SK-N-MC (cell line): ENCODE results near the gene SLC52A3.

Experiments used
- DNase-seq: peaks from one replicate; pipeline ENCODE4 v3.0.0-alpha.2; 2011; ENCODE audit warnings: low read depth, low spot score
- H3K27ac ChIP-seq: fragments of 200-600 bp; sonication (generic); 2 replicates; pipeline ENCODE4 v1.5.1; 2016; ENCODE audit warnings: mixed run types
- H3K36me3 ChIP-seq: fragments of 200-600 bp; sonication (generic); 2 replicates; pipeline ENCODE4 v1.6.1; 2017; ENCODE audit warnings: antibody characterized with exemption, low read length, mixed read lengths; ENCODE audit not compliant: insufficient read depth
- H3K4me3 ChIP-seq: fragments of 200-600 bp; sonication (generic); 2 replicates; pipeline ENCODE4 v1.5.1; 2016
- H3K9ac ChIP-seq: fragments of 200-600 bp; sonication (generic); 2 replicates; pipeline ENCODE4 v1.8.0; 2017; ENCODE audit warnings: mixed run types, mixed read lengths; ENCODE audit not compliant: insufficient read length
- H3K9me3 ChIP-seq: fragments of 200-600 bp; sonication (generic); 2 replicates; pipeline ENCODE4 v1.6.1; 2017; ENCODE audit warnings: low read depth, mild to moderate bottlenecking, antibody characterized with exemption, low read length, moderate library complexity, mixed read lengths
- EZH2 ChIP-seq: fragments of 200-600 bp; sonication (generic); IDR thresholded peaks from one replicate; pipeline ENCODE4 v1.6.1; 2017; ENCODE audit warnings: antibody characterized with exemption
- FOXP2 ChIP-seq: optimal IDR thresholded peaks from 2 replicates; pipeline ENCODE3; 2011; ENCODE audit warnings: mild to moderate bottlenecking, moderate library complexity; ENCODE audit not compliant: insufficient read depth; ENCODE audit errors: extremely low read length, control extremely low read depth
- POLR2AphosphoS5 ChIP-seq: IDR thresholded peaks from 2 replicates; pipeline ENCODE4 v1.6.1; 2012; ENCODE audit warnings: mild to moderate bottlenecking, low read depth, low read length, borderline replicate concordance

SLC52A3 gene

GRCh38 chr20:755941-756340 is 12.4 kb downstream of the SLC52A3 start:
- Histone ChIP-seq H3K9me3 (no peaks in the 10 kb centered on the region), H3K27ac (no peak overlapping the region), H3K4me3 (no peak overlapping the region), H3K9ac (no peak overlapping the region), H3K36me3 (no peaks in the 10 kb centered on the region)
- no peak for DNase-seq
- TF ChIP-seq POLR2AphosphoS5, result no peak
- no peak for TF ChIP-seq FOXP2
- TF ChIP-seq EZH2, result no peak

DNA sequence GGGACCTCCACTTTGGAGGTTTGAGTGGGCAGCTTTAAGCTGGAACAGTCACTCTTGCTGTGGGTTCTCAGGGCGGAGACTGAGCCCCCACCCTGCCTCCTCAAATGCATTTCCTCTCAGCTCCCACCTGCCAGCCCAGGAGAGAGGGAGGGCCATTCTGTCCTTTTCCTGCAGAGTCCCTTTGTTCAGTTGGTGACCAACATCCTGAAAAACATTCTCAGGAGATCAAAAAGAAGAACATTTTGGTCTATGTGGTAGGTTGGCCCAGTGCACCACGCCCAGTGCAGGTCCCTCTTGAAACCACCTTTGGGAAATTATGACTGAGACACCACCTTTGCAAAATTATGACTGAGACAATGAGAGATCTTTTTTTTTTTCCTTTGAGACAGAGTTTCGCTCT is 13.4 kb downstream of the SLC52A3 start:
- Histone ChIP-seq H3K27ac (no peak overlapping the region), H3K9ac (no peak overlapping the region), H3K4me3 (no peak overlapping the region), H3K9me3 (no peaks in the 10 kb centered on the region), H3K36me3 (no peaks in the 10 kb centered on the region)
- TF ChIP-seq FOXP2, result no peak
- DNase-seq, result no peak

- H3K36me3 ChIP-seq, result no peaks in the 10 kb centered on the region
- no peaks in the 10 kb centered on the region for H3K9me3 ChIP-seq
- no peak overlapping the region for H3K4me3 ChIP-seq
- H3K9ac ChIP-seq, result no peak overlapping the region
- no peak overlapping the region for H3K27ac ChIP-seq
- TF ChIP-seq EZH2 (no peak), FOXP2 (no peak), POLR2AphosphoS5 (no peak)
- DNase-seq, result no peak
Observed at GRCh38 chr20:753897-754635, 14.2 kb downstream of the SLC52A3 start.

DNA sequence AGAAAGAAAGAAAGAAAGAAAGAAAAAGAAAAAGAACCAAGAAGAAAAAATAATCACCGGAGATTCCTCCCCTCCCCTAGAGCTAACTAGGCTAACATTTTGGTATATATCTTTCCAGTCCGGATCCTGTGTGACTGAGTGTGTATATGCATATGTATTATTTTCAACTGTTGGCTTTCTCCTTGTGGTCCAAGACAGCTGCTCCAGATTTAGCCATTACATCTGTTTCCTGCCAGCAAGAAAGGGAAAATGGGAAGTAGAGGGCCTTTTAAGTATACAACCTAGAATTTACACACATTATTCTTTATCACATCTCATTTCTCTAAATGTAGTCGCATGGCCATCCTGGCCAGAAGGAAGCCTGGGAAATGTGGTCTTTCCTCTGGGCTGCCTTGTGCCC is 15.2 kb downstream of the SLC52A3 start:
- Histone ChIP-seq H3K27ac (no peak overlapping the region), H3K9me3 (no peaks in the 10 kb centered on the region), H3K36me3 (no peaks in the 10 kb centered on the region), H3K4me3 (no peak overlapping the region), H3K9ac (no peak overlapping the region)
- no peak for DNase-seq
- TF ChIP-seq FOXP2 (no peak), POLR2AphosphoS5 (no peak), EZH2 (no peak)

GRCh38 chr20:752291-752690 is 16.0 kb downstream of the SLC52A3 start:
- TF ChIP-seq POLR2AphosphoS5 (no peak), EZH2 (no peak), FOXP2 (no peak)
- no peak for DNase-seq
- Histone ChIP-seq H3K4me3 (no peak overlapping the region), H3K9ac (no peak overlapping the region), H3K27ac (no peak overlapping the region), H3K9me3 (no peaks in the 10 kb centered on the region), H3K36me3 (no peaks in the 10 kb centered on the region)

DNA sequence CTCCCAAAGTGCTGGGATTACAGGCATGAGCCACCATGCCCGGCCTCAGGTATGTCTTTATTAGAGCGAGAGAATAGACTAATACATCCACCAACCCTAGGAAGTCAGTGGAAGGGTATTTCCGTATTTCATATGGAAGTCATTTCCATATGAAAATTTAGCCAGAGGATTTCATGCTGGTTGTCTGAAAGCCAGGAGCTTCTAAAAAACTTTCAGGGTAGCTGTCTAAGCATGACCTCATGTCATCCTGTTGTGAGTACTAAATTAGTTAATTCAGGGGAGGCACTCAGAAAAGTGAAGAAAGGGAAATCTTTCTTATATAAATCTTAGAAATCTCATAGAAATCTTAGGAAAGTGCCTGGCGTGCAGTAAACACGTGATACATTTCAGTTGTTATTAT is 16.5 kb downstream of the SLC52A3 start:
- TF ChIP-seq EZH2 (no peak), FOXP2 (no peak), POLR2AphosphoS5 (no peak)
- Histone ChIP-seq H3K9ac (no peak overlapping the region), H3K36me3 (no peaks in the 10 kb centered on the region), H3K27ac (no peak overlapping the region), H3K4me3 (no peak overlapping the region), H3K9me3 (no peaks in the 10 kb centered on the region)
- no peak for DNase-seq

- Histone ChIP-seq H3K9ac (no peak overlapping the region), H3K36me3 (no peaks in the 10 kb centered on the region), H3K27ac (no peak overlapping the region), H3K4me3 (no peak overlapping the region), H3K9me3 (no peaks in the 10 kb centered on the region)
- DNase-seq, result no peak
- no peak for TF ChIP-seq POLR2AphosphoS5
- no peak for TF ChIP-seq FOXP2
- TF ChIP-seq EZH2, result no peak
Observed at GRCh38 chr20:750801-751200, 17.5 kb downstream of the SLC52A3 start.

GRCh38 chr20:745683-746301 is 22.5 kb downstream of the SLC52A3 start:
- Histone ChIP-seq H3K27ac (no peak overlapping the region), H3K9ac (no peak overlapping the region), H3K36me3 (no peaks in the 10 kb centered on the region), H3K9me3 (peaks cover 4% of the 10 kb centered on the region; the same call in 1 of the 2 replicates), H3K4me3 (no peak overlapping the region)
- TF ChIP-seq EZH2 (no peak), POLR2AphosphoS5 (no peak), FOXP2 (no peak)
- DNase-seq, result no peak
